Fibroblast of peridontal ligament (primary cell): ENCODE data around the gene ANGPTL8.

Experiments
- DNase-seq: peaks from one replicate; pipeline ENCODE4 v3.0.0-alpha.2; 2010; ENCODE audit errors: extremely low read depth

Gene ANGPTL8

DNA sequence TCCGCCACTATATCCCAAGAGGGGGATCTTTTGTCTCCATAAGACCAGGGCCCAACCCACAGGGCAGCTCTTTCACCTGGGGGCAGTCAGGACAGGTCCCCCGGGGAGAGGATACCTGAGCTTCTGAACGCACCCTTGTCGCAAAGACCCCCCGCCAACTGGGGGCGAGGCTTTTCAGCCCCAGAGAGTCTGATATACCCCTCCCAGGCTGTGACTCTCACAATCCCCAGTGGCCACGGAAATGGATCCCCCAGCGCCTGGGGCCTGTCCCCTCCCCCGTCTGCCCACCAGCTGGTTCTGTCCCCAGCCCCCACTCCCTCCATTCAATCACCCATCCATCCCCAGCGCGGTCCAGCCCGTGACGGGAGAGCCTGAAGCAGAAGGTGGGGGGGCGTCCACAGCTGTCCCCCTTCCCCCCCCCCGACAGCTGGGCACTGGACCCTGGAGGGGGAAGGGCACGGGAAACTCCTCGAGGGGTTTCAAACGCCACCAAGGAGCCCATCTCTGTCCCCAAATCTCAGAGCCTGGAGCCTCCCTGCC, 22.1 kb downstream of the ANGPTL8 start:
- DNase-seq = no peak

DNA sequence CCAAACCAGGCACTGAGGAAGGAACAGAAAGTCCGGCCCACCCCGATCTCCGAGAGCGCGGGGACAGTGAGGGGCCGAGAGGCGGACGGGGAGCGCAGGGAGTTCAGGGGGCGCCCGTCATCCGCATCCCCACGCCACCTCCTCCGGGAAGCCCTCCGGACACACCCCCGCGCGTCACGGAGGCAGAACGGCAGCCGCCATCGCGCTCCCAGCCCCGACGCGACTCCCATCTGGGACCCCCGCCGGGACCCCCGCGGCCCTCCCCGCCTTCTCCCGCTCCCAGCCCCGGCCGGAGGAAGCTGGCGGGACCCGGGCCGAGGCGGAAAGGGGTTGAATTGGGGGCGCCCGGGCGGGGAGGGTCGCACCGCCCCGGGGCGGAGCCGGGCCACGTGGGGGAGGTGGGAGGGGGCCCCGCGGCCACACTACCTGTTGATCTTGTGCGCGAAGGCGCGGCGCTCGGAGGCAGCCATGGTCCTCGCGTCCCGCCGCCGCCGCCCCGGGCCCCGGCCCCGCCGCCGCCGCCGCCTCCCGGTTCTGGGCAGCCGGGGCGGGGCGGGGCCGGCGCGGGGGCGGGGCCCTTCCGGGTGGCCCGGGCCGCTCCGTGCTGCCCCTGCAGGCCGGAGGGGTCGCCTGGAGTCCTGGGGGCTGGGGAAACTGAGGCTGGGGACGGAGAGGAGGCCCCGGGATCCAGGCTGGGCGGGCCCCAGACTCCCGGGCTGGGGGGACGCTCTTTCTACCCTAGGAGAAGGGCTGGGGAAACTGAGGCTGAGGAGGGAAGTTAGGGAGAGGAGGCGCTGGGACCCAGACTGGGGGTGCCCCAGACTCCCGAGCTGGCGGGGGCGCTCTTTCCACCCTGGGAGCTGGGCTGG, 22.8 kb downstream of the ANGPTL8 start, which contains the start of gene DOCK6:
Gene DOCK6 (minus strand): TSS at position 554 of the 869 bp plus-strand sequence. CDS start 84 bp downstream, at position 470.
- DNase-seq = no peak

DNA sequence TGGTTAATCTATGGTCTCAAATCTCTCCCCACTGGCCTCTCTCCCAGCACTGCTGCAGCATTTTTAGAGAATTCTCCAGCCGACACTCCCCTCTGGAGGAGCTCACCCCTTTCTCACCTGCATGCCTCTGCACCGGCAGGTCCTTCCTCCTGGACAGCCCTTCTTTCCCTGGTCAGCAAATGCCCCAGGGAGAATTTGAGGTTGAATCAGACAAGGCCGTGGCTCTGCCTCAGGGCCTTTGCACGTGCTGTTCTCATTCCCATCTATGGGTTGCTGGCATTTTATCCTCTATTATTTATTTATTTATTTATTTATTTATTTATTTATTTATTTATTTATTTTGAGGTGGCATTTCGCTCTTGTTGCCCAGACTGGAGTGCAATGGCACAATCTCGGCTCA, 24.3 kb downstream of the ANGPTL8 start:
- no peak for DNase-seq

DNA sequence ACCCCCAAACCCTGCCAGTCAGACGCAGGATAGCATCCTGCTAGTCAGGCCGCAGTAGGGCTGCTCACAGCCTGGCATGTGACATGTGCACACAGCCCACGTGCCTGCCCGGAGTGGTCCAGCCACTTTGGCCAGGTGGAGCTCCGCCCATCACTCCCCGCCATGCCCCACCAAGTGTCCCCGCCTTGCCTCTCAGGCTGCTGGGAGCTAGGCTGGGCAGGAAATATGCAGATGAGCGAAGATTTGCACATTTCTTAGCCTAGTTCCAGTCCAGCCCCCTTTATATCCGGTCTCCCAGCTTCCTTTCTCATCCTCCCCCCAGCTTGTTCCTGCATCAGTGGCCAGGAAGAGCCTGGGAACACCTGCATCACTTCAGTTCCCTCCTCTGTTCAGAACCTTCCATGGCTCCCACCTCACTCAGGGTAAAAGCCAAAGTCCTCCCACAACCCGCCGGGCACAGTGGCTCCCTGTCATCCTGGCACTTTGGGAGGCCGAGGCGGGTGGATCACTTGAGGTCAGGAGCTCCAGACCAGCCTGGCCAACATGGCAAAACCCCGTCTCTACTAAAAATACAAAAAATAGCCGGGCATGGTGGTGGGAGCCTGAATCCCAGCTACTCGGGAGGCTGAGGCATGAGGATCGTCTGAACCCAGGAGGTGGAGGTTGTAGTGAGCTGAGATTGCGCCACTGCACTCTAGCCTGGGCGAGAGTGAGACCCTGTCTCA, 25.2 kb downstream of the ANGPTL8 start:
- DNase-seq = no peak

- no peak for DNase-seq
Measured at GRCh38 chr19:11265177-11265784, 25.9 kb downstream of the ANGPTL8 start.

DNA sequence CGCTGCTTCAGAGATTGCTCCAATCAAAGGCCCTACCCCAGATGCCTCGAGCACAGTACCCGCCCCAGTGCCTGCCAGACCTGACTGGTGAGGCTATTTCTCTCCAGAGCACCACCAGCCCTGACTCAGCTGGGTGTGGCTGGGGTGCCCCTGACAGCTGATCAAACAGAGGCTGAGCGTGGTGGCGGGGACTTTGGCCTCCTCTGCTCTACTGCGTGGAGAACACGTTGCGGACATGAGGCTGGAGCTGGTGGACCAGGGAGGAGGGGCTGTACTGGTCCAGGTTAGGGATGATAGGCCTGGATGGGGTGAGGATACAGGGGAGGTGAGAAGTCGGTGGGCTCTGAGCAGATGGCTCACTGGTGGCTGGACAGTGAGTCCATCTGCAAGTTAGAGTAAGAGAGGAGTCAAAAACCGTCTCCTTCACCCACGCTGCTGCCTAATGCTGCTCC, 26.4 kb downstream of the ANGPTL8 start:
- DNase-seq = no peak

GRCh38 chr19:11267316-11268085, 28.1 kb downstream of the ANGPTL8 start:
- no peak for DNase-seq

DNA sequence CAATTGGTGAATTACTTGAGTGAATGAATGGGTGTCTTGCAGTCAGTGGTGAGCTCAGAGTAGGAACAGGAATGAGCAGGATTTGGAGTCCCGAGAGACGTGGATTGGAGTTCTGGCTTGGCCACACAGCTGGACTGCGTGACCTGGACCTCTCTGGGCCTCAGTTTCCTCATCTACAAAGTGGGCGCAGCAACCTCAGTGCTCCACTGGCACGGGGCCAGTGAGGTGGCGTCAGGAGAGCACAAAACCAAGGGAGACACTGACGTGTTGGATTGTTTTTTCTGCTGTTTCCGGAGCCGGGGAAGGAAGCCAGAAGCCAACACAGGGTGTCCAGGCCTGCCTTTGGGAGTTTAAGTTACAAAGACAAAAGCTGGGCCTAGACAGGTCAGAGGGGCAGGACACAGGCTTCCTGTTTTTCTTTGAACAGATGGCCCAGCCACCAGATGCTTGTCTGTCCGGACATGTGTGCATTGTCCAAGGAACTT, 29.4 kb downstream of the ANGPTL8 start:
- DNase-seq = peak; percentile 12

GRCh38 chr19:11269408-11269807, 30.0 kb downstream of the ANGPTL8 start:
- no peak for DNase-seq

DNA sequence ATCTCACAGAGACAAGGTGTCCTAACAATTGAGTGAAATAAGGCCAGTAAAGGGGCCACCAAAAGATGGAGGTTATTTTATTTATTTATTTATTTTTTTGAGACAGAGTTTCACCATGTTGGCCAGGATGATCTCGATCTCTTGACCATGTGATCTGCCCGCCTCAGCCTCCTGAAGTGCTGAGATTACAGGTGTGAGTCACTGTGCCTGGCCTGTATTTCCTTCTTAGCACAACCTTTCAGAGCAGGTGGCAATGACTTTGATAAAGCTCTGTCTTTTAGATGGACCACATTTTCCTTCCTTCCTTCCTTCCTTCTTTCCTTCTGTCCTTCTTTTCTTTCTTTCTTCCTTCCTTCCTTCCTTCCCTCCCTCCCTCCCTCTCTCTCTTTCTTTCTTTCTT, 33.9 kb downstream of the ANGPTL8 start:
- no peak for DNase-seq

- no peak for DNase-seq
Measured at GRCh38 chr19:11273989-11274388, 34.6 kb downstream of the ANGPTL8 start.

- no peak for DNase-seq
Measured at GRCh38 chr19:11274533-11275086, 35.2 kb downstream of the ANGPTL8 start.

DNA sequence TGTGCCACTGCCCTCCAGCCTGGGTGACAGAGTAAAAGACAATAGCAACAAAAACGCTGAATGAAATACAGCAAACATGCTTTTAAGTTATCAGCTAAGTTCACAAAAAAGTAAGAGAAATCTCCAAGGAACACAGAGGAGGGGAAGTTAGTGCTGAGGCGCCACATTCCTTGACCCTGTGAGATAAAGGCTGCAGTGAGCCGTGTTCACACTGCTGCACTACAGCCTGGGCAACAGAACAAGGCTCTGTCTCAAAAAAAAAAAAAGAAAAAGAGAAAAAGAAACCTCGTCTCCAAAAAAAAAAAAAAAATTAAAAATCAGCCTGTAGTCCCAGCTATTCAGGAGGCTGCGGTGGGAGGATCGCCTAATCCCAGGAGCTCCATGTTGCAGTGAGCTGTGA, 39.3 kb downstream of the ANGPTL8 start:
- DNase-seq = no peak

GRCh38 chr19:11279505-11280236, 40.3 kb downstream of the ANGPTL8 start:
- DNase-seq = no peak

DNA sequence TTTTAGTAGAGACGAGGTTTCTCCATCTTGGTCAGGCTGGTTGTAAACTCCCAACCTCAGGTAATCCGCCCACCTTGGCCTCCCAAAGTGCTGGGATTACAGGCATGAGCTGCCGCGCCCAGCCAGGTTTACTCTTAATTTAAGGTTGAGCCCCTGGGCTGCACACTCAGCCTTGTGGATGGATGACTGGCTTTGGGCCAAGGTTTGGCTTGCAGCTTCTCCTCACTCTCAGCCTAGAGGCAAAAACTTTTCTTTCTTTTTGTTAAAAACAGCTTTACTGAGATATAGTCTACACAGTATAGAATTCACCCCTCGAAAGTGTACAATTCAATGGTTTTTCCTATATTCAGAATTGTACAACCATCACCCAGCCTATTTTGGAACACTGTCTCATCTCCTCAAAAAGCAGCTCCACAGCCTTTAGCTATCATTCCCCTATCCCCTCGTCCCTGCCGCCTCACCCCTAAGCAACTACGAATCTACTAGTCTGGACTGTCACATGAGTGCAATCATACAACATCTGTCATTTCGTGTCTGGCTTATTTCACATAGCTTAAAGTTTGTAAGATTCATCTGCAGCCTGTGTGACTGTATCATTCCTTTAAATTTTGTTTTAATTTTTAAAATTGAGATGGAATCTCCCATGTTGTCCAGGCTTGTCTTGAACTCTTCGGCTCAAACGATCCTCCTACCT, 42.1 kb downstream of the ANGPTL8 start:
- DNase-seq = no peak

- DNase-seq = no peak
Measured at GRCh38 chr19:11284515-11284914, 45.1 kb downstream of the ANGPTL8 start.

- peak; percentile 25 for DNase-seq
Measured at GRCh38 chr19:11286312-11286974, 47.0 kb downstream of the ANGPTL8 start.

GRCh38 chr19:11288349-11288748, 48.9 kb downstream of the ANGPTL8 start:
- peak; percentile 53 for DNase-seq

- DNase-seq = no peak
Measured at GRCh38 chr19:11290256-11290655, 50.8 kb downstream of the ANGPTL8 start.
